NCI-H146 treated with DMSO at 0.1 percent for 48 hours (cell line): Measurements from ENCODE around the gene RINL.
"Not testable (repeated sequence)": the region's sequence is repeated elsewhere in the genome, so short reads cannot be mapped to it uniquely, and the experiment has no call there.

Experiments used
- DNase-seq: peaks from one replicate; lab custom pipeline; 2025; ENCODE audit not compliant: unreplicated experiment; lab: John Stamatoyannopoulos, UW

Gene RINL

DNA sequence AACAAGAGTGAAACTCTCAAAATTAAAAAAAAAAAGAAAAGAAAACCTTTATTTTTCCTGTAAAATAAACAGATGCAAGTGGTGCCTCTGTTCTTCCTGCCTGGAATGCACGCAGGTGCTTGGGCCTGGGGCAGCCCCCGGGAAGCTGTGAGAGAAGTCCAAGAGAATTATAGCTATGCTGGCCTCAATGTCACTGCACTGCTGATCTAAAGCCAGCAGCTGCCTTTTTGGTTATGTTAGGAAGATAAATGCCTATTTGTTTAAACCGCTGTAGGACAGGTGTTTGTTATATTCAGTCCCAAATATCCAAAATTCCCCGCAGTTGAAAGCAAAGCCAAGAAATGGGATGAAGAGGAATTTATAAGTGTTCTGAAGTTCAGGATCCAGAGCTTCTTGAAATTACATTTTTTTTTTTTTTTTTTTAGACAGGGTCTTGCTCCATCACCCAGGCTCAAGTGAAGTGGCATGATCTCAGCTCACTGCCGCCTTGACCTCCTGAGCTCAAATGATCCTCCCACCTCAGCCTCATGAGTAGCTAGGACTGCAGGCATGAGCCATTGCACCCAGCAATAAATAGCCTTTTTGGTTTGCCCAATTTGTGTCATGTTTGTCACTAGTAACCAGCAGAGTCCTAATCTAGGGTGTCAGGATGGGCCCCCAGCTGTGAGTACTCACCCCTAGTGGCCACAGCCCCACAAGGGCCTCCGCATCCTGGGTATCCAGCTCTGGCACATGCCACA is 2.2 kb downstream of the RINL start:
- DNase-seq = peak; percentile 26

GRCh38 chr19:38873400-38873799 is 4.7 kb downstream of the RINL start:
- not testable (repeated sequence) for DNase-seq

GRCh38 chr19:38870612-38871011 is 7.5 kb downstream of the RINL start:
- no peak for DNase-seq

- DNase-seq = no peak
Observed at GRCh38 chr19:38869836-38870607, 8.1 kb downstream of the RINL start.

- no peak for DNase-seq
Observed at GRCh38 chr19:38869160-38869835, 8.8 kb downstream of the RINL start.

- DNase-seq = no peak
Observed at GRCh38 chr19:38868551-38868950, 9.5 kb downstream of the RINL start.

DNA sequence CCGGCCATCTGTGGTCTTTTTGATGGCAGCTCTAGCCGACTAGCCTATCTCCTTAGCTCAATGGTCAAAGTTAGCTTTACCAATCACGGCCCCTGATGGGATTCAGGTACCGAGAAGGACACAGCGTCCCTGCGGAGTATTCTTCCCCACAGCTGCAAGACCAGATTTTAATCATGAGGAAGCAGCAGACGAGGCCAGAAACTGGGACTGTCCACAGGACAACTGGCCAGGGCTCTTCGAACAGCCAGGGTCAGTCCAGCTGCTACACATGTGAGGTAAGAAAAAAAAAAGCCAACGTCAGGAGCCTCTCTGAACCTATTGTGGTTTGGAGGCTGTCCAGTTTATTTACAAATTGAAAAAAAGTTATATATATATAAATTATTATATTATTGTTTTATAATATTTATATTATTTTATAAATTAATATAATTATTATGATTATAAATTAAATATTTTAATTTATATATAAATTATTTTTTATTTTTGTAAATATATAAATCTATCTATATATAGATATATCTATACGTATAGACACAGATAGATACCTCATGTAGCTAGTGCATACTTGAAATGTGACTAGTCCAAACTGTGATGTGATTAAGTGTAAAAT is 10.8 kb downstream of the RINL start:
- no peak for DNase-seq

GRCh38 chr19:38862321-38863059 is 15.6 kb downstream of the RINL start:
- peak; percentile 86 for DNase-seq

DNA sequence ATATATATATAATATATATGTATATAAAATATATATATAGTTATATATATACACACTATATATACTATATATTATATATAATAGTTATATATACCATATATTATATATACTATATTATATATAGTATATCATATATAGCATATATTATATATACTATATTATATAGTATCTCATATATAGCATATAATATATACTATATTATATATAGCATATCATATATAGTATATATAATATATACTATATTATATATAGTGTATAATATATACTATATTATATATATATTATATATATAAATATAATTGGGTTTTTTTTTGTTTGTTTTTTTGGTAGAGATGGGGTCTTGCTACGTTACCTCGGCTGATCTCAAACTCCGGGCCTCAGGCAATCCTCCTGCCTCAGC is 16.7 kb downstream of the RINL start:
- DNase-seq = no peak

- DNase-seq = not testable (repeated sequence)
Observed at GRCh38 chr19:38859631-38860204, 18.4 kb downstream of the RINL start.

DNA sequence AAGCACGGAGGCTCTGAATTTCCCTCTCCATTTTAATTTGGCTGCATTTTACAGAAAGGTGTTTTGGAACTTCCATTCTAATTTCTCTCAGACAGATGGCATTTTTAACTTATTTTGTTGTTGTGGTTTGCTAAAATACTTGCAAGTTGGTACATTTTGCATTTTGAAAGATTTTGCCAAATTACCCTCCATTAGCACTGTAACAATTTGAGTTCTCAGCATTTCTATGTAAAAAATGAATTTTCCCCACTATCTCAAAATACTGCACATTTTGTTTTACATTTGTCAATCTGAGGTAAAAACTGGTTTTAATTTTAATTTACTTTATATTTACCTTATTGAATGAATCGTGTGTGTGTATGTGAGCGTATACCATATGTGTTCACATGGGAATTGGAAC is 21.3 kb downstream of the RINL start:
- no peak for DNase-seq

DNA sequence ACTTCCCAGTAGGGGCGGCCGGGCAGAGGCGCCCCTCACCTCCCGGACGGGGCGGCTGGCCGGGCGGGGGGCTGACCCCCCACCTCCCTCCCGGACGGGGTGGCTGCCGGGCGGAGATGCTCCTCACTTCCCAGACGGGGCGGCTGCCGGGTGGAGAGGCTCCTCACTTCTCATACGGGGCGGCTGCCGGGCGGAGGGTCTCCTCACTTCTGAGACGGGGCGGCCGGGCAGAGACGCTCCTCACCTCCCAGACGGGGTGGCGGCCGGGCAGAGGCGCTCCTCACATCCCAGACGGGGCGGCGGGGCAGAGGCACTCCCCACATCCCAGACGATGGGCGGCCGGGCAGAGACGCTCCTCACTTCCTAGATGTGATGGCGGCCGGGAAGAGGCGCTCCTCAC is 22.3 kb downstream of the RINL start:
- DNase-seq = not testable (repeated sequence)

GRCh38 chr19:38854961-38855360 is 23.1 kb downstream of the RINL start:
- not testable (repeated sequence) for DNase-seq

GRCh38 chr19:38853214-38853613 is 24.9 kb downstream of the RINL start:
- DNase-seq = no peak

DNA sequence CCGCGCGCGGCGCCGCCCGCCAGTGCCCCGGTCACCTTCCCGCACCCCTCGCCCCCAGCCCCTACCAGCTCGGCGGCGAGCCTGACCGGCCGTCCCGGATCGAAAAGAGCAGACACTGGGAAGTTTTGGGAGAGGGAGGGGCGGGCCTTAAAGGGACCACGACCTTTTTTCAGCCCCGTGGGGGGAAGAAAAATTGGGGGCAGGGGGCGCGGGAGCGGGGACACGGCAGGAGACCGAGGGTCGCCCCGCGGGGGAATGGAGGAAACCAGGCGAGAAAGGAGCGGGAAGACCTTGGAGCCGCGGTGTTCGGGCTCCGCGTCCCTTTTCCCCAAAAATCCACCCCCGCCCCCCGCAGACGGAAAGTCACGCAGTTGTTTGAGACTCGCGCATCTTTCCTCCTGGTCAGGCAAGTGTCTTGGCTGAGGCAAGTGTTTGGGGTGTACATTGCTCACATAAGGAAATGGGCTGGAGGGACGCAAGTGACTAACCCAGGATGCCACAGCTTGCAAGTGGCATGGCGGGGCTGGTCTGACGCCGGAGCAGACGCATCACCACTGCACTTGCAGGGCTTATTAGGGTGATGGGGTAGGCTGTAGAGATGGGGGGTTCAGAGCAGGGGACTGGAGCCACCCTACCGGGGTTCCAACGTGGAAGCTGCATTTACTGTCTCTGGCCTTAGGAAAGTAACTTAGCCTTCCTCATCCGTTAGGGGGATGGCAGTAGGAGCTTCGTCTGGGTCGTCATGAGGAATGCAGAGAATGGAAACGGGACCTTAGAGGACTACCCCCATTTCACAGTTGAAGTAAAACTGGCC is 25.6 kb downstream of the RINL start:
- DNase-seq = no peak

DNA sequence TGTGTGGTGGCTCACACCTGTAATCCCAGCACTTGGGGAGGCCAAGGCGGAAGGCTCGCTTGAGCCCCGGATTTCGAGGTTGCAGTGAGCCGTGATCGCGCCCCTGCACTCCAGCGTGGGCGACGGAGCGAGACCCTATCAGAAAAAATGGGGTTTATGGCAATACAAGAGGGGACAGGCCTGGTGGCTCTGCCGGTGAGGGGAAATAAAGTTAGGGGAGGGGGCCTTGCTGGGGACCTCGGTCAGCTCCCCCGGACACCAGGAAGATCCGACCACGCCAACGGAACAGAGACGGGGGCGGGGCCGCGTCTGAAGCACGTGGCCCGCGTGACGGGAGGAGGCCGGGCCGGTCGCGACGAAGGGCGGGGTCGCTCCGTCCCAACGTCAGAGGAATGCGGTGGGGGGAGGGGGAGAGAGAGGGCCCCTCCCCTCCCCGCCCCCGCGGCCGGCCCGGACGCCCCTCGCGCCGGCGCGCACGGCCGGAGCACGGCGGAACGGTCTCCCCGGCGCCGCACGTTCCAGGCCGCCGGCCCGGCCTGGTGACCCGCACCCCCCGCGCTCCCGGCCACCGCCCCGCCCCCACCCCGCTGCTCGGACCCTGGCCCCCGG is 26.3 kb downstream of the RINL start:
- peak; percentile 77 for DNase-seq

DNA sequence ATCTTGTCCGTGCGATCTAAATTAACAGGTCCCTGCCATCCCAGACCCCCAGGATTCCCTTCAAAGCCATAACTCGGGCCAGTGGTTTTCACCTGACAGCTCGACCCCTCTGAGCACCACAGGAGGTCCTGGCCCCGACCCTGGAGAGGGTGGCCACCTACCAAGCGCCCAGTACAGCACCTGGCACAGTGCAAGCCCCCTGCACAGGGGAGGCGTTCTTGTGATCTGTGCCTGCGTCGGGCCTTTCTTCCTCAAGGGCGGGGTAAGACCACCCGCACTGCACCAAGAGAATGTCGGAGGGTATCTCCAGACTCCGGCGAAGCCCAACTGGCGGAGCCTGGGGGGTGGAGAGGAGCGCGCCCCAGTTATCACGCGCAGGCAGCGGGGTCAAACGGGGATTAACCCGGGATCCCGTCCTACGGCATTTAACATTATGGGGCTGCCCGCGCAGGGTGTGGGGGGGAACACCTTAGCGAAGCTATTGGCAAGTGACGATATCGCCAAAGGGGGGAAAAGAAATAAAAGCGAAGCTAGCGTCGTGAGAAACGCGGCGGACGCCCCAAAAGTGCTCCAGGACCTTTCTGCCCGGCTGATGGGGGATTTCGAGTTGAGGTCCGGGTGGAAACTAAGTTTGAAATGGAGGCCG is 27.0 kb downstream of the RINL start:
- DNase-seq = peak; percentile 68

DNA sequence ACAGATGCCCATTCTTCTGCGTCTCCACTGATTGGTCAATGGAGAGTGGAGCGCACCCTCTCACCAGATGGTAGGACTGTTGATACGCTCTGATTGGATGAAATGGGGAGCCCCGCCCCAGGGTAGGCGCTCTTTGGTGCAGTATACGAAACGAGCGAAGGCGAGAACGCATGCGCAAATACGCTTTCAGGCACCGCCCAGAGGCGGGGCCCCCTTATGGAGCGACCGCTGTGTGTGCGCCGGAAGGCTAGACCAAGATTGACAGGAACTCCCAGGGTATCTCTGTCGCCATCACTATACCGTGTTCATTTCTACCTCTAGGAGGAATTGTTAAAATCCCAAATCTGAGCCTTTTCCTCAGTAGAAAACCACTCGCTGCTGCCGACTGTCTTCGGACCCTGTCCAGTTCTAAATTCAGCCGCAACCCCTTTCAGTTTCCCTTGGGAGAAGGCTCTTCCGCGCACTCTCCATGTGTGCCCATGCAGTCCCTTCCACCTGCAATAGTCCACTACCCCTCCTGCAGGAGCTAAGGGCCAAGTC is 27.6 kb downstream of the RINL start:
- no peak for DNase-seq
